Dedifferentiated amniotic fluid mesenchymal stem cell (primary cell): ENCODE measurements around the gene COX19.
"Not testable (repeated sequence)": the region's sequence is repeated elsewhere in the genome, so short reads cannot be mapped to it uniquely, and the experiment has no call there.

Experiments
- DNase-seq: peaks from one replicate; pipeline ENCODE4 v3.0.0-alpha.2; 2016; ENCODE audit errors: extremely low spot score

COX19 gene

GRCh38 chr7:924541-925231 lies 50.7 kb downstream of the COX19 start:
- no peak for DNase-seq

- not testable (repeated sequence) for DNase-seq
Observed at GRCh38 chr7:924042-924441, 51.3 kb downstream of the COX19 start.

GRCh38 chr7:923108-924041 lies 52.0 kb downstream of the COX19 start:
- DNase-seq = no peak

GRCh38 chr7:922334-923107 lies 52.8 kb downstream of the COX19 start:
- DNase-seq = no peak

- no peak for DNase-seq
Observed at GRCh38 chr7:921581-922333, 53.6 kb downstream of the COX19 start.

- DNase-seq = no peak
Observed at GRCh38 chr7:921071-921461, 54.3 kb downstream of the COX19 start.

- DNase-seq = no peak
Observed at GRCh38 chr7:920351-921070, 54.8 kb downstream of the COX19 start.

- no peak for DNase-seq
Observed at GRCh38 chr7:919924-920341, 55.4 kb downstream of the COX19 start.

- DNase-seq = no peak
Observed at GRCh38 chr7:919114-919442, 56.3 kb downstream of the COX19 start.

GRCh38 chr7:918441-919113 lies 56.8 kb downstream of the COX19 start:
- DNase-seq = no peak

GRCh38 chr7:918118-918425 lies 57.3 kb downstream of the COX19 start:
- DNase-seq = no peak

- DNase-seq = no peak
Observed at GRCh38 chr7:917255-918117, 57.9 kb downstream of the COX19 start.

GRCh38 chr7:916291-916941 lies 58.9 kb downstream of the COX19 start:
- DNase-seq = no peak
